Measurements from ENCODE around the gene ALOX15B. TPM values are rescaled to one million over a fixed set of nuclear protein-coding genes. Genes with fewer than 3 reads are reported as not detected.

ALOX15B gene
- total and polyA plus RNA-seq, 10 of the 15 experiments (the other 5 are each of a cell fraction or from before 2014, with no cell fraction given): 0.01 TPM; not detected in 9

- no peak for DNase-seq (ENCODE audit: low read depth, low spot score)
- intact Hi-C loops (cut with micrococcal nuclease; ENCODE audit: unreplicated experiment): no loop called here
- H3K27ac ChIP-seq (ENCODE audit: control insufficient read depth, insufficient read depth): no peak overlapping the region
- no TSS peak for BruUV-seq (replicated peaks)
- H3K4me1 ChIP-seq (ENCODE audit: control insufficient read depth, insufficient read depth, low read length): peaks cover 9% of the 10 kb centered on the region
- 0% methylated on average over 5 of the region's 5 CpGs for WGBS (ENCODE audit: insufficient coverage, insufficient replicate concordance, low lambda C conversion rate, missing lambda C conversion rate)
- H3K9ac ChIP-seq (ENCODE audit: control insufficient read depth, insufficient read depth, low read length): no peak overlapping the region
- H3K36me3 ChIP-seq (ENCODE audit: control insufficient read depth in 2 of 2, insufficient read depth in 2 of 2, low read length in 1 of 2): no peaks in the 10 kb centered on the region
- peaks cover under 1 to 2% of the 10 kb centered on the region in 2 experiments; a peak in 3 of 4 replicates for H3K27me3 ChIP-seq (replicated peaks in 1 of 2; ENCODE audit: control insufficient read depth in 2 of 2, insufficient read depth in 2 of 2, low read length in 1 of 2)
- POLR2A ChIA-PET: interaction anchor here (0.5 to 0.8 kb wide), 3 partner anchors 30 to 678 kb away, joined by 3 to 7 read pairs (median 6); no protein-coding TSS in a partner anchor
- no peaks in the 10 kb centered on the region for H3K9me3 ChIP-seq (replicated peaks; ENCODE audit: control insufficient read depth, insufficient read depth, low read length)
- RAD21 ChIA-PET (ENCODE audit: unreplicated experiment): interaction anchor here (1.0 to 1.1 kb wide), 3 partner anchors 21 to 253 kb away, joined by 3 to 4 read pairs (median 4); no protein-coding TSS in a partner anchor
- no peak for FAIRE-seq
- H3K4me2 ChIP-seq (ENCODE audit: control insufficient read depth, insufficient read depth): 0 out of 2 replicates have a peak overlapping the region, but pooled peaks have one; percentile 25
- SMC1A ChIA-PET (ENCODE audit: uncharacterized antibody, unreplicated experiment): interaction anchor here (0.9 to 1.5 kb wide), 8 partner anchors 12 to 83 kb away, joined by 3 to 4 read pairs (median 3); partner anchors contain the start of gene RNF227
- CTCF ChIA-PET: interaction anchor here (1.0 to 2.4 kb wide), 12 partner anchors 8 to 176 kb away, joined by 3 to 10 read pairs (median 5); no protein-coding TSS in a partner anchor
- in situ Hi-C loops (cut with MboI): no loop called here
- ATAC-seq: peak; percentile 73
- H3K79me2 ChIP-seq (ENCODE audit: control insufficient read depth, insufficient read depth, low read length): no peaks in the 10 kb centered on the region
- no peaks in the 10 kb centered on the region for H4K20me1 ChIP-seq (ENCODE audit: control insufficient read depth, insufficient read depth)
- peak overlapping the region; percentile 23; the same call in 1 of the 2 replicates for H2AFZ ChIP-seq (ENCODE audit: control insufficient read depth, low read depth, low read length)
- TF ChIP-seq RFX5 (IDR thresholded peaks at IDR 0.05; ENCODE audit: low read depth, low read length) (no peak), PAX8 (IDR thresholded peaks at IDR 0.05) (no peak), RCOR1 (conservative IDR thresholded peaks at IDR 0.05; ENCODE audit: low read depth, low read length) (no peak), ASH2L (IDR thresholded peaks at IDR 0.05; ENCODE audit: borderline replicate concordance, low read depth) (no peak), MEF2A (IDR thresholded peaks at IDR 0.05; ENCODE audit: insufficient read depth, low read depth, low read length) (peak; percentile 73; the same call in 1 of the 2 replicates), MEF2B (IDR thresholded peaks at IDR 0.05; ENCODE audit: partially characterized antibody, poor library complexity, severe bottlenecking) (peak; percentile 37), CTCF (IDR thresholded peaks at IDR 0.05 in 2 of 3, conservative IDR thresholded peaks at IDR 0.05 in 1 of 3; ENCODE audit: control insufficient read depth in 2 of 3, extremely low read depth in 1 of 3, insufficient read depth in 1 of 3, low read depth in 3 of 3, low read length in 3 of 3) (peak in 2 of 3 experiments; percentile 21 to 41; a peak in 3 of 6 replicates)
- H3K4me3 ChIP-seq: no peak overlapping the region
Observed at GRCh38 chr17:7997186-7997585, 41.7 kb upstream of the ALOX15B start.
